ENCODE measurements around the gene RPP25.

Gene RPP25

DNA sequence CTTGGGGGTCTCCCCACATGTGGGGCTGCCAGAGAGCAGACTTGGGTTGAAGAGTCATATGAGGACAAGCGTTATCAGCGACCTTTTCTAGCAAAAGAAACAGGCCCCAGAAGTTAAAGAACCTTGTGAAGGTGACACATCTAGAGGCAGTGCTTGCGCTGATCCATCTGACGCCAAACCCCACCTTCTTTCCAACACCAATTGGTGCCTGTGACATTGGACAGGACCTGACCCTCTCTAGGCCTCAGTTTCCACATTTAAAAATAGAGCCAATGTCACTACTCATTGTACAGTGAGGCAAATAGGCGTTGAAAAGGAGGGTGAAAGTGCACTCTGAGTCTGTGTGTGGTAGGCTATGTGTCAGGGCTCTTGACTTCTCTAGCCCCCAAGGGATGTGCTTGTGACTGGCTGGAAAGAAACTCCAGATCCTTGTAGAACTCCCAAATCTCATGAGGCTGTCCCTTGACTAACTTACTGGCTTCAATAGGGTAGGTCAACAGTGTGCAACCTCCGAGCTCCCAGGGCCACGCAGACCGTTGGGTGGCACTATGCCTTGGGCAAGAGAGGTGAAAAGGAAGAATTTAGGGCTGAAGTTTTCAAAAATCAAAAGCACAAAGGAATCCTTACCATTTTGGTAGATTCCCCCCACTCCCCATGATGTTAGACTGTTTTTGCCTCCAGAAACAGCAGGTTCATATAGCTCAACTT, 49.3 kb downstream of the RPP25 start:
- H3K27ac ChIP-seq (ENCODE audit: low read length), result peak overlapping the region; percentile 72
- no peaks in the 10 kb centered on the region for H3K9me3 ChIP-seq (ENCODE audit: insufficient read depth, low read length)
- peak overlapping the region; percentile 99 for H2AFZ ChIP-seq (ENCODE audit: low read depth, low read length)
- peaks cover 32% of the 10 kb centered on the region for H3K4me1 ChIP-seq (ENCODE audit: low read length)
- no peaks in the 10 kb centered on the region for H4K20me1 ChIP-seq (ENCODE audit: insufficient read depth, low read length)
- TF ChIP-seq EZH2phosphoT487 (IDR thresholded peaks at IDR 0.05; ENCODE audit: low read depth), result no peak
- TF ChIP-seq, protein P1, sequence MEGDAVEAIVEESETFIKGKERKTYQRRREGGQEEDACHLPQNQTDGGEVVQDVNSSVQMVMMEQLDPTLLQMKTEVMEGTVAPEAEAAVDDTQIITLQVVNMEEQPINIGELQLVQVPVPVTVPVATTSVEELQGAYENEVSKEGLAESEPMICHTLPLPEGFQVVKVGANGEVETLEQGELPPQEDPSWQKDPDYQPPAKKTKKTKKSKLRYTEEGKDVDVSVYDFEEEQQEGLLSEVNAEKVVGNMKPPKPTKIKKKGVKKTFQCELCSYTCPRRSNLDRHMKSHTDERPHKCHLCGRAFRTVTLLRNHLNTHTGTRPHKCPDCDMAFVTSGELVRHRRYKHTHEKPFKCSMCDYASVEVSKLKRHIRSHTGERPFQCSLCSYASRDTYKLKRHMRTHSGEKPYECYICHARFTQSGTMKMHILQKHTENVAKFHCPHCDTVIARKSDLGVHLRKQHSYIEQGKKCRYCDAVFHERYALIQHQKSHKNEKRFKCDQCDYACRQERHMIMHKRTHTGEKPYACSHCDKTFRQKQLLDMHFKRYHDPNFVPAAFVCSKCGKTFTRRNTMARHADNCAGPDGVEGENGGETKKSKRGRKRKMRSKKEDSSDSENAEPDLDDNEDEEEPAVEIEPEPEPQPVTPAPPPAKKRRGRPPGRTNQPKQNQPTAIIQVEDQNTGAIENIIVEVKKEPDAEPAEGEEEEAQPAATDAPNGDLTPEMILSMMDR (IDR thresholded peaks at IDR 0.05; ENCODE audit: low read depth, low read length), result no peak
- H3K27me3 ChIP-seq (ENCODE audit: low read depth, low read length), result no peaks in the 10 kb centered on the region
- peak overlapping the region; percentile 83 for H3K4me3 ChIP-seq (ENCODE audit: low read length)
- peak overlapping the region; percentile 94 for H3K9ac ChIP-seq (ENCODE audit: low read length)
- H3K79me2 ChIP-seq (ENCODE audit: low read length), result peaks cover 27% of the 10 kb centered on the region
- H3K36me3 ChIP-seq (replicated peaks; ENCODE audit: low read depth, low read length), result peaks cover 44% of the 10 kb centered on the region
- H3K4me2 ChIP-seq (ENCODE audit: low read length), result peak overlapping the region; percentile 78

DNA sequence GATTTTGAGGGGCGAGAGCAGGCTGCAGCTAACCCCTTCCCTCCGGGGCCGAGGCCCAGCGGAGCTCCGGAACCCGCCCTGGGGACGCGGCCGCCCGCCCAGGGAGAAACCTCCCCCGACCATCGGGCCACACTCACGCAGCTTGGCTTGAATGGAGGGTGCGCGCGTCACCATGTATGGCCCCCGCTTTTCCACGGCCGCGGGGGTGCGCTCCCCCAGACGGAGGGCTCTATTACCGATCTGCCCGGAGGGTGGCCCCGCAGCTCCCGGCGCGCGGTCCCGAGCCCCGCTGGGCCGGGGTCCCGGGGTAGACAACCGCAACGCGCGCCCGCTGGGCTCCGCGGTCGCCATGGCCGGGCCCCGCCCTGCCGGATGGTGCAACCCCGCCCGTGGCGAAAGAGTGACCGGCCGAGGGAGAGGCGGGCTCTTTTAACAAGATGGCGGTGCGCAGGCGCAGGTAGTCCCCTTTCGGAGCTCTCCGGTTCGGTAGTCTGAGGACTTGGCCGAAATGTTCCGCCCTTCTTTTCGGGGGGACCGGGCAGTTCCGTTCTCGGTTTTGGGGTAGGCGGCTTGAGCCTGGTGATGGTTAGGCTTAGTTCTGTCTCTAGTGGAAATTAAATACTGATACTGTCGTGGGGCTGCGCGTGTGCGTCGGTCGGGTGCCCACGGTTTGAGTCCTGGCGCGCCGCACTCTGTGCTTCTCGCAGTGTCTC, 50.0 kb downstream of the RPP25 start, which contains the start of gene FAM219B:
TSS of gene FAM219B (minus strand) at position 402 of the 713 bp plus-strand sequence. CDS start at position 351, 51 bp downstream.
- Histone ChIP-seq H3K4me1 (ENCODE audit: low read length) (peaks cover 38% of the 10 kb centered on the region), H3K9me3 (ENCODE audit: insufficient read depth, low read length) (no peaks in the 10 kb centered on the region), H3K27me3 (ENCODE audit: low read depth, low read length) (no peaks in the 10 kb centered on the region), H4K20me1 (ENCODE audit: insufficient read depth, low read length) (no peaks in the 10 kb centered on the region), H2AFZ (ENCODE audit: low read depth, low read length) (peak within 1 kb of the TSS; percentile 99), H3K27ac (ENCODE audit: low read length) (peak within 1 kb of the TSS; percentile 72), H3K36me3 (replicated peaks; ENCODE audit: low read depth, low read length) (peaks cover 44% of the 10 kb centered on the region), H3K4me3 (ENCODE audit: low read length) (peak within 1 kb of the TSS; percentile 83), H3K9ac (ENCODE audit: low read length) (peak within 1 kb of the TSS; percentile 94), H3K4me2 (ENCODE audit: low read length) (peak within 1 kb of the TSS; percentile 78), H3K79me2 (ENCODE audit: low read length) (peaks cover 27% of the 10 kb centered on the region)
- TF ChIP-seq EZH2phosphoT487 (IDR thresholded peaks at IDR 0.05; ENCODE audit: low read depth), result no peak

DNA sequence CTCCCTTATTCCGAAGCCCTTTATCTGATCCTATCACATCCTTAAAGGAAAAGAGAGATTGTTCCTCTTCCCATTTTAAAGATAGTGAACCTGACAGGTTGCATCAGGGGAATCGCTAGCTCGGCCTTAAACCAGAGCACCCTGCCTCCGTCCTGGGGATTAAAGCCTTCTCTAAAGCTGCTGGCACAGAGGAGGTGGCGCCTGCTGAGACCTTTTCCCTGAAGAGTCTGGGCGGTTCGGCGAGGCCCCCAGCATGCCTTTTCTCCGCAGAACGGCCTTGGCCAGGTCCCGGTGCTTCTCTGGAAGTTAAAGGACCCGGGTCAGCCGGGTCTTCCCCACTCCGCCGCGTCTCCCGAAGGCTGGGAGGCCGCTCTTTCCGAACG, 50.5 kb downstream of the RPP25 start:
- no peak for TF ChIP-seq EZH2phosphoT487 (IDR thresholded peaks at IDR 0.05; ENCODE audit: low read depth)
- Histone ChIP-seq H3K4me3 (ENCODE audit: low read length) (peak overlapping the region; percentile 83), H3K79me2 (ENCODE audit: low read length) (peaks cover 27% of the 10 kb centered on the region), H4K20me1 (ENCODE audit: insufficient read depth, low read length) (no peaks in the 10 kb centered on the region), H3K4me2 (ENCODE audit: low read length) (peak overlapping the region; percentile 78), H3K36me3 (replicated peaks; ENCODE audit: low read depth, low read length) (peaks cover 47% of the 10 kb centered on the region), H3K4me1 (ENCODE audit: low read length) (peaks cover 42% of the 10 kb centered on the region), H3K9ac (ENCODE audit: low read length) (peak overlapping the region; percentile 94), H3K27me3 (ENCODE audit: low read depth, low read length) (no peaks in the 10 kb centered on the region), H2AFZ (ENCODE audit: low read depth, low read length) (peak overlapping the region; percentile 99; the same call in 1 of the 2 replicates), H3K27ac (ENCODE audit: low read length) (peak overlapping the region; percentile 72), H3K9me3 (ENCODE audit: insufficient read depth, low read length) (no peaks in the 10 kb centered on the region)

Data from OCI-LY3 (cell line).